CD4-positive, alpha-beta T cell treated with Interleukin-2 at 100 ng/mL for 4 hours (primary cell): ENCODE results near the gene POTEJ.
"Not testable (repeated sequence)": the region's sequence is repeated elsewhere in the genome, so short reads cannot be mapped to it uniquely, and the experiment has no call there.

Source experiments
- DNase-seq: peaks from one replicate; pipeline ENCODE4 v3.0.0-alpha.2; 2020; ENCODE audit warnings: low spot score

POTEJ gene

DNA sequence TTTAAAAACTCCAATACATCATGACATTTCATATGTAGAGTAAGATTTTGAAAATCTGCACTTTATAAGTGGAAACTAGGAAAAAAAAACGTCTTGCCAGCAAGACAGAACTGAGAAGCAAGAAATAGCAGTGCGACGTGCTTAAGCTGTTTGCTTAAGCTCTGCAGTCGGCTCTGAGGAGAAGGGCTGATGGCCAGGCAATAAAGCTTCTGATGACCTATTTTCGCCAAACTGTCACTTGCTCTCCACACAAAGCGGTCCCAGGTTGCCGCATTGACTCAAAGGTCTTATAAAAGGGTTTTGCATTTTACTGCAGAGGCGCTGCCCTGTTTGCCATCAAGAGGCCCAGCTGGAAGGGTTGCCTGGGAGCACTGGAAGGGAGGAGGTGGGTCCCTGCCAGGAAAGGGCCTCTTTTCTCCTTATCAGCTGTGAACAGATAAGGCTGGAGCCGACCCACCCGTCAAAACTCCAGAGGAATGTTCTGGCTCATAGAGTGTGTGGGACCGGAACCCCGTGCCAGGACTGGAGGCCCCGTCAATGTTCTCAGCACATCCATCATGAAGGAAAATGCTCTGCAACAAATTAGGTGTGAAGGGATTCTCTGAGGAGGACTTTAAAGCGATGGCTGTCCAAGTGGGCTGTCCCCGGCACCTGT lies 9.5 kb upstream of the POTEJ start:
- not testable (repeated sequence) for DNase-seq

DNA sequence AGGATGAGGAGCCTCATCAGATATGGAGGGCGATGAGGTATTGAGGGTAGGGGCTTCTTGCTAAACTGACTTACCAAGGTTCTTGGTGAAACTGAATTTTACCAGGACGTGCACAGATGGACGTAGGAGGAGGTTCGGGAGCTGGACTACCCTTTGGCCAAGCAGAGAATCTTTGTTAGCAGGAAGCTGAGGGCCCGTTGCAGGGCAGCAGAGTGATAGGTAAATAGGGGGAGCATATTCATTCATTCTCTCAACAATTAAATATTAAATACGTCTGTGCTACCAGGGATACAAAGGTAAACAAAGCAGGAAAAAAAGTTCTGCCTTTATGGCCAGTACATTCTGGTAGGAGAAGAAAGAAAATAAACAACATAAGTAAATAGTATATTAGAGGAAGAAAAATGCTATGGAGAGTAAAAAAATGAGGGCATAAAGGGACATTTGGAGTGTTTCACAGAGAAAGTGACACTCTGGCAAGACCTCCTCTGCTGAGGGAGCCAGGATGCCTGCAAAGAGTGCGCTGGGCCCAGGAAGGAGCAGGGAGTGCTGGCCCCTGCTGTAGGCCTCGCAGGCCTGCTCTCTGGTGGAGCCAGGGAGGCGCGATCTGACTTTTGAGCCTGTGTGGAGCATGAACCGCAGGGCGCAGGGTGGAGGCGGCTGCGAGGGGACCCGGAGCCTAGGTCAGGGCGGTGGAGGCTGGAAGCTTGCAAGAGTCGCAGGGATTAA lies 2.8 kb upstream of the POTEJ start:
- not testable (repeated sequence) for DNase-seq

- DNase-seq = not testable (repeated sequence)
Measured at GRCh38 chr2:130609002-130609920, 2.0 kb upstream of the POTEJ start.

GRCh38 chr2:130610486-130610885 lies 754 bp upstream of the POTEJ start:
- DNase-seq = not testable (repeated sequence)

GRCh38 chr2:130628784-130629475 lies 17.7 kb downstream of the POTEJ start:
- DNase-seq = not testable (repeated sequence)

DNA sequence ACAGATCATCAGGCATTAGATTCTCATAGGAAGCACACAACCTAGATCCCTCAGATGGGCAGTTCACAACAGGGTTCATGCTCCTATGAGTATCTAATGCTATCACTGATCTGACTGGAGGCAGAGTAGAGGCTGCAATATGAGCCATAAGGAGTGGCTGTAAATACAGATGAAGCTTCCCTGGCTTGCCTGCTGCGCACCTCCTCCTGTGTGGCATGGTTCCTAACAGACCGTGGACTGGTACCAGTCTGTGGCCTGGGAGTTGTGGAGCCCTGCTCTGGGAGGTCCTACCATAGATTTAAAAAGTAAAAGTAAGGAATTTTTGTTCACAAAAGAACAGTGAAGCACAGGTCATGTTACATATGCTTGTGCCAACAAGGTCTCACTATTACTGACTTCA lies 27.7 kb downstream of the POTEJ start:
- DNase-seq = not testable (repeated sequence)

DNA sequence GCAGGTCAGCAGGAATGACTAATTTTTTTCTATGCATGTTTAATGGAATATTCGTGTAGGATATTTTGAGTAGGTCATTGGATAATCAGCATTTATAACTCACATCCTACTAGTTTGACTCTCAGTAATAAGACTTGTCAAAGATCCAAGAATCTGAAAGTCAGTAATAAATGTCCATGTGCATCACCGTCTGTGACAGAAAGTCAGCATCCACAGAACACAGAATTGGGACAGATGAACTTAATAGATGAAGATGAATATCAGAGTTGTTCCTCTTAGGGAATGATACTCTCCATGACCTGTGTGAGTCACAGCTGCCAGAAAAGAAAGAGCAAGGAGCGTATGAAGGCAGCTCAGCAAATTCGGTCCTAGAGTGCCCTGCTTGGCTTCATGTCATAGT lies 30.4 kb downstream of the POTEJ start:
- not testable (repeated sequence) for DNase-seq

DNA sequence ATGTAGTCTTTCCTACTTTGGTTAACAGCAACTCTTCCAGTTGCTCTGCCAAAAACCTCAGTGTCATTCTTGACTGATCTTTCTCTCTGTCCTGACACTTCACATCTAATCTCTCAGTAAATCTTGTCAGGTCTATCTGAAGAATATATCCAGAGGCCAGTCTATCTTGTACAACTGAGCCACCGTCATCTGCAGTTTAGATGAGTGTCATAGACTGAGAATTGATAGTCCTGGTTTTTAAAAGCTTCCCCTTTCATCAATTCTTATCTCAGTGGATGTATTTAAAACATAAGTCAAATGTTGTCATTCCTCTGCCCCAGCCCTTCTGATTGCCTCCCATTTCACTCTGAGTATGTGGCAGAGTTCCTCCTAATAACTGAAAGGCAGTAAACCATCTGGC lies 38.0 kb downstream of the POTEJ start:
- DNase-seq = not testable (repeated sequence)

DNA sequence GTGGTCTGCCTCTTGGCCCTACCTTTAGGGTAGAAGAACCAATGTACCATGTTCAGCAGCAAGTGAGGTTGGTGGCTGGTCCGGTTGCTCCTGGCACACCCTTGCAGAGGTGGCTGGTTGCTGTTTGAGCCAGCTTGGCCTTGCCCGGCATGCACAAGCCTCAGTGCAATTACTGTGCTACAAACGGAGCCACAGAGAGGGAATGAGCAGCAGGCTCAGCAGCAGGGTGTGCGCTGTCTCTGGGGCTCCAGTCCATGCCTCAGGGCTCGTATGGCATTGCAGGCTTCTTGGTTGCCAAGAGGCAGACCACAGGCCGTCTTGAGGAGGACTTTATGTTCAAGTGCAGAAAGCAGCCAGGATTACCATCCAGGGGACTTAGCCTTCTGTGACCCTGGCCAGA lies 53.3 kb downstream of the POTEJ start:
- DNase-seq = not testable (repeated sequence)

- not testable (repeated sequence) for DNase-seq
Measured at GRCh38 chr2:130665596-130665995, 54.4 kb downstream of the POTEJ start.

DNA sequence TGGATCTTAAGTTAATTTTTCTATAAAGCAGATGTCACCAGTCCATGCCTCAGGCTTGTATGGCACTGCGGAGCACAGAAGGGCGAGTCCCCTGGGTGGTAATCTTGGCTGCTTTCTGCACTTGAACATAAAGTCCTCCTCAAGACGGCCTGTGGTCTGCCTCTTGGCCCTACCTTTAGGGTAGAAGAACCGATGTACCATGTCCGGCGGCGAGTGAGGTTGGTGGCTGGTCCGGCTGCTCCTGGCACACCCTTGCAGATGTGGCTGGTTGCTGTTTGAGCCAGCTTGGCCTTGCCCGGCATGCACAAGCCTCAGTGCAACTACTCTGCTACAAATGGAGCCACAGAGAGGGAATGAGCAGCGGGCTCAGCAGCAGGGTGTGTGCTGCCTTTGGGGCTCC lies 56.3 kb downstream of the POTEJ start:
- DNase-seq = not testable (repeated sequence)

DNA sequence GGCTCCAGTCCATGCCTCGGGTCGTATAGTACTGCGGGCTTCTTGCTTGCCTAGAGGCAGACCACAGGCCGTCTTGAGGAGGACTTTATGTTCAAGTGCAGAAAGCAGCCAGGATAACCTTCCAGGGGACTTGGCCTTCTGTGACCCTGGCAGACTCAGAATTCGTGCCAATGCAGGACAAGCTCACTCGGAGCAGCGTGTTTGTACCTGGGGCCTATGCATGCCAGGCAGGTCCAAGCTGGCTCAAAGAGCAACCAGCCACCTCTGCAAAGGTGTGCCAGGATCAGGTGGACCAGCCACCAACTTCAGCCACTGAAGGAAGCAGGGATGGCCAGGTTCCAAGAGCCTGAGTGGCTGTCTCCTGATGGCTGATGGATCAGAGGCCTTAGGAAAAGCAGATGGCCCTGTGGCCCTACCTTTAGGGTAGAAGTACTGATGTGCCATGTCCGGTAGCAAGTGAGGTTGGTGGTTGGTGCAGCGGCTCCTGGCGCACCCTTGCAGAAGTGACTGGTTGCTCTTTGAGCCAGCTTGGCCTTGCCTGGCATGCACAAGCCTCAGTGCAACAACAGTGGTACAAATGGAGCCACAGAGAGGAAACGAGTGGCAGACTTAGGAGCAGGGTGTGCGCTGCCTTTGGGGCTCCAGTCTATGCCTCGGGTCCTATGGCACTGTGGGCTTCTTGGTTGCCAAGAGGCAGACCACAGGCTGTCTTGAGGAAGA lies 58.9 kb downstream of the POTEJ start:
- not testable (repeated sequence) for DNase-seq

- DNase-seq = not testable (repeated sequence)
Measured at GRCh38 chr2:130692041-130692770, 81.0 kb downstream of the POTEJ start.

DNA sequence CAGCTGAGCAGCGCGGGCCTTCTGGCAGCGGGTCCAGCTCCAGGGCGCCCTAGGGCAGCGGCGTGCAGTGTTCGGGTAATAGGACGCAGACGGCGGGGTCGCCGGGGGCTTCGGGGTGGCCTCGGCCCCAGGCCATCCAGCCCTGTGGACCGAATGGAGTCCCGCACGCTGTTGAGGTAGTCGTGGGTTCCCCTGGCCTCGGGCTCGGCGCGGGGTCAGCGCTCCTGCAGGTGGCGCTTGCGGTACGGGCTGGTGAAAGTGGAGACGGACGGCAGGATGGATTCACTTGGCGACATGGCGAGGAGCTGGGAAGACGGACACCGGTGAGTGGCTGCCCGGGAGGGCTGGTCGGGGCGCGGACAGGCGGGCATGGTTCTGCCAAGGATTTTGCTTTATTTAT lies 82.2 kb downstream of the POTEJ start:
- peak; percentile 8 for DNase-seq

- DNase-seq = not testable (repeated sequence)
Measured at GRCh38 chr2:130703250-130703649, 92.0 kb downstream of the POTEJ start.
